COLO668 (cell line): ENCODE results near the gene RASD1.

ENCODE experiments used
- DNase-seq: peaks from one replicate; lab custom pipeline; 2025; ENCODE audit not compliant: unreplicated experiment; lab: John Stamatoyannopoulos, UW

Gene RASD1

GRCh38 chr17:17511881-17512858, 16.0 kb upstream of the RASD1 start:
- DNase-seq = no peak

DNA sequence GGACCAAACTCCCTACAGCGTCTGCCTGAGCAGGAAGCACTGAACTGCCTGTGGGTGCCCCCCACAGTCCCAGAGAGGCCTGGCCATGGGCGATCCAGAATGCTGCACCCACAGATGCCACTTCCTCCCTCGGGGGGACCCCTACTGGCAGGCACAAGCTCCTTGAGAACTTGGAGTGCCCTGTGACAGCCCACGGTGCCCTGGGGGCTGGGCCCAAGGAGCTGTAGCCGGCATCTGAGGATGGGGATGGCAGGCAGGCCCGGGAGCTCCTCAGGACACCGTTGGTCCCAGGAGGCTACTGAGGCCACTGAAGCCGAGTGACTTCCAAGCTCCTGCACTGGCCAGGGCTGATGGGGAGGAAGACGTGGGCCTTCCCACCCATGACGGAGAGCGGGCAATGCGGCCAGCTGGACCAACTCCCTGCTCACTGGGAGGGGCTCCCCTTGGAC, 15.1 kb upstream of the RASD1 start:
- DNase-seq = no peak

GRCh38 chr17:17510456-17511292, 14.5 kb upstream of the RASD1 start:
- DNase-seq = no peak

- no peak for DNase-seq
Observed at GRCh38 chr17:17509601-17510425, 13.6 kb upstream of the RASD1 start.

- DNase-seq = no peak
Observed at GRCh38 chr17:17508646-17509591, 12.7 kb upstream of the RASD1 start.

DNA sequence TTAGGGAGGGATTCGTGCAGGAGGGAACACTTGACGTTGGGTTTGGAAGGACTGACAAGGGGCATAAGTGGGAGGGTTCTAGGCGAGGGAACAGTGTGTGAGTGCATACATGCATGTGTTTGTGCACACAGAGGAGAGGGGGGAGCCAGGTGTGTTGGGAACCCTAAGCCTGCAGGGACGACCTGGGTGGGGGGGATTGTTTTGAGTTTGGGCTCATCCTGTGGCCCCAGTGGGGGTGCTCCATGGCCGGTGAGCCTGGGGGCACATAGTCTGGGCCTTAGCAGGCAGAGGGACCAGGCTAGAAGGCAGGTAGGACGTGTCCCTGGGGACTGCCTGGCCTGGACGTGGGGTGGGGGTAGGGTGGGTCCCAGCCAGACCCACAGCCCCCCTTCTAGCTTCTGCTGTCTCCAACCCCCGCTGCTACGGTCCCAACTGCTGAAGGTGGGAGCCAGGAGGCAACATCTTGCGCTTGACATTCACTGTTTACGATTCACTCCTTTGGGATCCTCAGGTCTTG, 11.9 kb upstream of the RASD1 start:
- no peak for DNase-seq

DNA sequence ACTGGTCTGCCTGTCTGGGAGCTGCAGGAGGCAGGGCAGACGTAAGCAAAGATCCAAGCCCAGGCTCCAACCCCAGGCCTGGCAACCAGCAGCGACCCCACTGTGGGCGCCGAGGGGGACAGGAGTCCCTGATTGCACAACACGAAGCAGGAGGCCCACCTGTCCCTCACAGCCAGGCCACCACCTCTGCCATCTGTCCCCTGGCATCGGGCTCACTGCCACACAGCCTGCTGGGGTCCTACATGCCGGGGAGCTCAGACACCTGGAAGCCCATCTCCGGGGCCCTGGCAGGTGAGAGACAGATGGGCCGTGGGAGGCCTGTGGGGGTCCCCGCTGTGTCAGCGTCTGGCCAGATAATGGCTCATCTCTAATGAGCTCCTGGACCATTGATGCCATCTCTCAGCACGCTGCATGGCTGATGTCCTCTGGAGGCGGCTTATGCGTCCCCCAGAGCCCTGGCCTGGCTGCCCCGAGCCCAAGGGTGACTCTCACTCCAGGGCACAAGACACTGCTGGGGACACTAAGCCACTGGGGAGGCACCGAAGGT, 11.3 kb upstream of the RASD1 start:
- DNase-seq = no peak

DNA sequence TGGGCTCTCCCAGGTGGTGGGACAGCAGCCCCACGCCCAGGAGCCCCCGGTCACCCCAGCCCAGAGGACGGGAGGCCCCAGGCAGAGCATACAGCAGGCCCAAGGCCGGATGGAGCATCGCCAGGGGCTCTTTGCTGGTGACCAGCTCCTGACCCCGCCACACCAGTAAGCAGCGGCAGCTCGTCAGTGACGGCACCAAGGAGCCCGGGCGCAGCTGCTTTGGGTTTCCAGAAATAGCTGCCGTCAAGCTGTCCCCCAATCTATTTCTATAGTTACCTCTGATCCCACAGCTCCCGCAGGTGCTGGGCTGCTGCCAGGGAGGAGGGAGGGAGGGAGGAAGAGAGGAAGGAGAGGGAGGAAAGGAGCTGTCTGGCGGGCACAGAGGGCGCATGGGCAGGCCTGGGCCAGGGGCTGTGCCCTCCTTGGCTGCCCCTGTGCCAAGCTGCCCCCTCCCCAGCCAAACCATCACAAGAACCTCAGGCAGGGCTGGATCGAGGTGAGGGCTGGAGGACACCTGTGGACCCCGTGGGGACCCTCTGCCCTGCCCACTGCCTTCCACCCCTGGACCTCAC, 10.8 kb upstream of the RASD1 start:
- DNase-seq = peak; percentile 42

GRCh38 chr17:17506181-17506741, 10.1 kb upstream of the RASD1 start:
- DNase-seq = no peak

DNA sequence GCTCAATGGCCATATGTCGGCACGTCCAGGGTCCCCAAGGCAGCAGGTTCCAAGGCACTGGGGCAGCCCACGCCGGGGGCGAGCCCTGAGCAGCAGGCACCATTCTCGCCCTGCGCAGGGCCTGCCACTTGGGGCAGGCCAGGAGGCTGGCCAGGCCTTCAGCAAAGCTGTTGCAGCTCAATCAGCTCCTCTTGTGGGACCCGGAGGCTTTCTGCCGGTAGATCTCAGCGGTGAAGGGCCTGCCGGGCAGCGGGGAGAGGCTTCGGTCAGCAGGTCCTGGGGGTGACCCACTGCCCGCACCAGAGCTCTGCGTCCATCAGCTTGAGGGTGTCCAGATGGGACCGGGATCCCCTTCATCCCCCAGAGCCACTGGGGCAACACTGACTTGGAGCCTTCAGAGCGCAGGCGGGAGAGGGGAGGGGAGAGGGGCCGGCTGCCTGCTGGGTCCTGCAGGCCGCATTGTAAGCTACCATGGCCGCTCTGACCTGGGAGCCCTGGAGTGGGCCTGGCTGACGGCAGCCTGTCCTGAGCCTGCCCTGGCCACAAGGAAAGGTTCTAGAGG, 9.5 kb upstream of the RASD1 start:
- no peak for DNase-seq

DNA sequence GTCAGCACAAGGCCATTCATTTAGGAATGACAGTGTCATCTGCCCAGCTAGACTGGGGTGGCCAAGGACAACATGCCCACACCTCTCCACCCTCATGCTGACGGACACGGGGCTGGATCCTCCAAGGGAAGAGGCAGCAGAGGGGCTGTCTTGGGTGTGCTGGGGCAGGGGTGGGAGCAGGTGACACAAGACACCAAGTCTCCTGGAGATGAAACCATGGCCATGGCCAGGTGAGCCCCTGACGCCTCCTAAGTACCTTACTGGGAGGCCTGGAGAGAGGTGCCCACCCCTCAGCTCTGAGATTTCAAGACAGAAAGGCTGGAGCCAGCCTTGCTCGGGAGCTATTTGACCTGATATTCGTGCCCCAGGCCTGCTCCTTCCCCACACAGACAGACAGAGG, 9.0 kb upstream of the RASD1 start:
- no peak for DNase-seq

- no peak for DNase-seq
Observed at GRCh38 chr17:17504341-17505140, 8.3 kb upstream of the RASD1 start.

DNA sequence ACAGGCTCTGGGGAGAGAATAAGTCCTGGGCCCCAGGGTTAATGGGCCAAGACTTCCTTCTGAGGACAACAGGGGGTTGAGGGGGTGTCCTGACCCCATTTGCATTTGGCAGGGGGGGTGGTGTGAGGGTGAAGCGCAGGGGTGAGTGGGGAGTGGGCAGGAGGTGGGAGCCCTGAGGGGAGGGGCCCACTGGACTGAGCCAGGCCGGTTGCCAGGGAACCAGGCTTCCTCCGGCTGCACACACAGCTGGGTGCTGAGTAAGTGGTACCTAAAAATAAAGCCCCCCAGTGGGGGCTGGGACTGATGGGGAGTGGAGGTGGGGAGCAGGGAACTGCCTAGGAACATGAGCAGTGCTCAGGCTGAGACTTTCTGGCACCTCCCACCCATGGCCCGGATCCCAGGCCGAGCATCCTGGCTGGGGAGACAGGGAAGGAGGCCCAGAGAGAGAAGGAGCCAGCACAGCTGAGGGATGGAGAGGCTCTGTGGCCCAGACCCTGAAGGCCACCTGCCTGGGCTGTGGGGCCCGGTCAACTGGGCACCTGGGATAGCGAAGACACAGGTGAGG, 7.5 kb upstream of the RASD1 start:
- DNase-seq = no peak

- no peak for DNase-seq
Observed at GRCh38 chr17:17502741-17503565, 6.8 kb upstream of the RASD1 start.

GRCh38 chr17:17500999-17501605, 4.9 kb upstream of the RASD1 start:
- DNase-seq = no peak
